ENCODE data around the gene AMER2. TPM values are rescaled to one million over a fixed set of nuclear protein-coding genes. Genes with fewer than 3 reads are reported as not detected.
A peak's percentile ranks its signal among the peaks of the same experiment; 100 is the strongest.

The AMER2 gene
- total RNA-seq, 3 donors from 2014 or later, result 9.1 TPM; not detected in 2

- DNase-seq (ENCODE audit: low spot score in 2 of 2), result no peak
- H3K27me3 ChIP-seq, result peaks cover 3 to 68% of the 10 kb centered on the region in 2 donors
- no peaks in the 10 kb centered on the region for H3K36me3 ChIP-seq
These were observed 2.2 kb upstream of the AMER2 start for GRCh38 chr13:25174304-25174703.

GRCh38 chr13:25172303-25172630, 179 bp upstream of the AMER2 start:
- TF ChIP-seq POLR2AphosphoS5 (IDR thresholded peaks at IDR 0.05) (no peak), POLR2A (IDR thresholded peaks at IDR 0.05) (no peak), CTCF (IDR thresholded peaks at IDR 0.05) (no peak)
- Histone ChIP-seq H3K4me3 (no peak overlapping the region), H3K9me3 (no peaks in the 10 kb centered on the region), H3K4me1 (peaks cover 0 to 11% of the 10 kb centered on the region in 2 donors), H3K36me3 (no peaks in the 10 kb centered on the region), H3K27me3 (peaks cover 3 to 69% of the 10 kb centered on the region in 2 donors), H3K27ac (no peak overlapping the region)
- intact Hi-C loops (cut with DNase I; ENCODE audit: low total_unique reads), result no loop called here
- no peak for DNase-seq (ENCODE audit: low spot score in 2 of 2)

More at GRCh38 chr13:25174304-25174703, 2.2 kb upstream of the AMER2 start:
- intact Hi-C loops (cut with DNase I; ENCODE audit: low total_unique reads), result no loop called here
- H3K9me3 ChIP-seq, result no peaks in the 10 kb centered on the region
- no peak overlapping the region for H3K27ac ChIP-seq
- TF ChIP-seq CTCF (IDR thresholded peaks at IDR 0.05) (no peak), POLR2AphosphoS5 (IDR thresholded peaks at IDR 0.05) (no peak), POLR2A (IDR thresholded peaks at IDR 0.05) (no peak)
- no peak overlapping the region for H3K4me3 ChIP-seq
- H3K4me1 ChIP-seq, result peaks cover 0 to 11% of the 10 kb centered on the region in 2 donors

GRCh38 chr13:25171170-25171516, 945 bp downstream of the AMER2 start:
- Histone ChIP-seq H3K36me3 (no peaks in the 10 kb centered on the region), H3K4me3 (peak overlapping the region; percentile 36 to 60 (median 43)), H3K4me1 (peaks cover 0 to 11% of the 10 kb centered on the region in 2 donors), H3K9me3 (no peaks in the 10 kb centered on the region), H3K27me3 (peaks cover 3 to 65% of the 10 kb centered on the region in 2 donors), H3K27ac (no peak overlapping the region)
- DNase-seq (ENCODE audit: low spot score in 2 of 2), result no peak
- no peak for TF ChIP-seq POLR2A (IDR thresholded peaks at IDR 0.05)
- TF ChIP-seq CTCF (IDR thresholded peaks at IDR 0.05), result no peak
- no peak for TF ChIP-seq POLR2AphosphoS5 (IDR thresholded peaks at IDR 0.05)
- intact Hi-C loops (cut with DNase I; ENCODE audit: low total_unique reads), result no loop called here

- intact Hi-C loops (cut with DNase I; ENCODE audit: low total_unique reads), result no loop called here
- Histone ChIP-seq H3K4me3 (peak overlapping the region; percentile 36 to 60 (median 43)), H3K36me3 (no peaks in the 10 kb centered on the region), H3K27me3 (peaks cover 3 to 62% of the 10 kb centered on the region in 2 donors), H3K9me3 (no peaks in the 10 kb centered on the region), H3K27ac (no peak overlapping the region), H3K4me1 (peaks cover 0 to 11% of the 10 kb centered on the region in 2 donors)
- no peak for DNase-seq (ENCODE audit: low spot score in 2 of 2)
- no peak for TF ChIP-seq POLR2AphosphoS5 (IDR thresholded peaks at IDR 0.05)
- no peak for TF ChIP-seq POLR2A (IDR thresholded peaks at IDR 0.05)
- TF ChIP-seq CTCF (IDR thresholded peaks at IDR 0.05), result no peak
These were observed 1.5 kb downstream of the AMER2 start for GRCh38 chr13:25170554-25171111.

- H3K4me3 ChIP-seq, result no peak overlapping the region
- no peaks in the 10 kb centered on the region for H3K36me3 ChIP-seq
- no peak for DNase-seq (ENCODE audit: low spot score in 2 of 2)
- H3K9me3 ChIP-seq, result no peaks in the 10 kb centered on the region
- H3K27me3 ChIP-seq, result peaks cover 3 to 58% of the 10 kb centered on the region in 2 donors
- TF ChIP-seq POLR2A (IDR thresholded peaks at IDR 0.05) (no peak), CTCF (IDR thresholded peaks at IDR 0.05) (no peak), POLR2AphosphoS5 (IDR thresholded peaks at IDR 0.05) (no peak)
- no peak overlapping the region for H3K27ac ChIP-seq
- intact Hi-C loops (cut with DNase I; ENCODE audit: low total_unique reads), result no loop called here
- H3K4me1 ChIP-seq, result peaks cover 0 to 11% of the 10 kb centered on the region in 2 donors
These were observed 2.0 kb downstream of the AMER2 start for GRCh38 chr13:25169951-25170553.

All from breast epithelium (tissue), 4 donors.